HG02981 (cell line): ENCODE data around the gene TRPM6.
A peak's percentile ranks its signal among the peaks of the same experiment; 100 is the strongest.
"Not testable (repeated sequence)": the region's sequence is repeated elsewhere in the genome, so short reads cannot be mapped to it uniquely, and the experiment has no call there.

ENCODE experiments used
- ATAC-seq: cut with Tn5 transposase; IDR thresholded peaks from one replicate; pipeline ENCODE4 v1.9.1; 2021; ENCODE audit warnings: mild to moderate bottlenecking, moderate library complexity; ENCODE audit not compliant: unreplicated experiment

Gene TRPM6

GRCh38 chr9:74858751-74859414, 28.8 kb downstream of the TRPM6 start:
- no peak for ATAC-seq

GRCh38 chr9:74856989-74857388, 30.7 kb downstream of the TRPM6 start:
- no peak for ATAC-seq

GRCh38 chr9:74855072-74855471, 32.6 kb downstream of the TRPM6 start:
- ATAC-seq: no peak

- not testable (repeated sequence) for ATAC-seq
These were observed 34.7 kb downstream of the TRPM6 start for GRCh38 chr9:74853024-74853423.

GRCh38 chr9:74848153-74848525, 39.6 kb downstream of the TRPM6 start:
- no peak for ATAC-seq

- ATAC-seq: no peak
These were observed 40.1 kb downstream of the TRPM6 start for GRCh38 chr9:74847478-74848152.

GRCh38 chr9:74846766-74847165, 41.0 kb downstream of the TRPM6 start:
- ATAC-seq: no peak

- ATAC-seq: no peak
These were observed 49.4 kb downstream of the TRPM6 start for GRCh38 chr9:74838351-74838750.

- no peak for ATAC-seq
These were observed 63.1 kb downstream of the TRPM6 start for GRCh38 chr9:74824654-74825053.

- ATAC-seq: no peak
These were observed 66.1 kb downstream of the TRPM6 start for GRCh38 chr9:74821636-74822035.

GRCh38 chr9:74817816-74818215, 69.9 kb downstream of the TRPM6 start:
- ATAC-seq: no peak

- ATAC-seq: no peak
These were observed 70.4 kb downstream of the TRPM6 start for GRCh38 chr9:74817281-74817810.

GRCh38 chr9:74810200-74810599, 77.5 kb downstream of the TRPM6 start:
- no peak for ATAC-seq

GRCh38 chr9:74804018-74804385, 83.7 kb downstream of the TRPM6 start:
- no peak for ATAC-seq

GRCh38 chr9:74803376-74804017, 84.2 kb downstream of the TRPM6 start:
- no peak for ATAC-seq

GRCh38 chr9:74800226-74800625, 87.5 kb downstream of the TRPM6 start:
- ATAC-seq: no peak

- no peak for ATAC-seq
These were observed 91.9 kb downstream of the TRPM6 start for GRCh38 chr9:74795803-74796202.

- no peak for ATAC-seq
These were observed 92.6 kb downstream of the TRPM6 start for GRCh38 chr9:74795081-74795480.

- ATAC-seq: no peak
These were observed 103.2 kb downstream of the TRPM6 start for GRCh38 chr9:74784506-74784905.

- ATAC-seq: no peak
These were observed 104.3 kb downstream of the TRPM6 start for GRCh38 chr9:74783408-74783807.

GRCh38 chr9:74777136-74777879, 110.4 kb downstream of the TRPM6 start:
- ATAC-seq: peak; percentile 55
